GM10266 (cell line): Measurements from ENCODE around the gene PRKCE.

Source experiments
- DNase-seq: peaks from one replicate; pipeline ENCODE4 v3.0.0; 2012; ENCODE audit errors: extremely low spot score
- TF ChIP-seq, protein P1 (sequence below): IDR thresholded peaks from 2 replicates; pipeline ENCODE4 v1.5.1; 2012; ENCODE audit warnings: mild to moderate bottlenecking, low read depth; ENCODE audit not compliant: control insufficient read depth, insufficient read depth; ENCODE audit errors: missing control alignments

Gene PRKCE

DNA sequence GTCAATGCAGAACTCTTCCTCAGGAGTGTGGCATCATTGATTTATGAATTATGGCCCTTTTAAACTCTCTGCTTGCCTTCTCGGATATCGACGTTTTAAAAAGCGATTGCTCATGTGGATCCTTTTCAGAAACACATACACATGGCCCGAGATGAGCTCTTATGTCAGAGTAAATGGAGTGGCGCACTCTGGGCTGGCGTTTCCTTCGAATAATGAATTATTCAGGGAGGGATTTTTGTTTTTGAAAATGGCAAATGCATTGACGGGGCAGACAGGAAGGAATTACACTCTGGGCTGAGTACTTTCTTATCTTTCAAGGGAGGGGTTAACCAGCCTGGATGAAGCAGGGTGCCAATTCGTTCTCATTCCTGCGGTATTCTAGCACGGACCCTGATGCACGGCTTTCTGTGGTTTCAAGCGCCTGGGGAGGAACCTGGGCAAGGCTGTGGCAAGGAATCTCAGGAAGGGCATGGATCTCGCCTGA lies 142.7 kb downstream of the PRKCE start:
- TF ChIP-seq, protein P1, sequence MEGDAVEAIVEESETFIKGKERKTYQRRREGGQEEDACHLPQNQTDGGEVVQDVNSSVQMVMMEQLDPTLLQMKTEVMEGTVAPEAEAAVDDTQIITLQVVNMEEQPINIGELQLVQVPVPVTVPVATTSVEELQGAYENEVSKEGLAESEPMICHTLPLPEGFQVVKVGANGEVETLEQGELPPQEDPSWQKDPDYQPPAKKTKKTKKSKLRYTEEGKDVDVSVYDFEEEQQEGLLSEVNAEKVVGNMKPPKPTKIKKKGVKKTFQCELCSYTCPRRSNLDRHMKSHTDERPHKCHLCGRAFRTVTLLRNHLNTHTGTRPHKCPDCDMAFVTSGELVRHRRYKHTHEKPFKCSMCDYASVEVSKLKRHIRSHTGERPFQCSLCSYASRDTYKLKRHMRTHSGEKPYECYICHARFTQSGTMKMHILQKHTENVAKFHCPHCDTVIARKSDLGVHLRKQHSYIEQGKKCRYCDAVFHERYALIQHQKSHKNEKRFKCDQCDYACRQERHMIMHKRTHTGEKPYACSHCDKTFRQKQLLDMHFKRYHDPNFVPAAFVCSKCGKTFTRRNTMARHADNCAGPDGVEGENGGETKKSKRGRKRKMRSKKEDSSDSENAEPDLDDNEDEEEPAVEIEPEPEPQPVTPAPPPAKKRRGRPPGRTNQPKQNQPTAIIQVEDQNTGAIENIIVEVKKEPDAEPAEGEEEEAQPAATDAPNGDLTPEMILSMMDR, result no peak
- no peak for DNase-seq

DNA sequence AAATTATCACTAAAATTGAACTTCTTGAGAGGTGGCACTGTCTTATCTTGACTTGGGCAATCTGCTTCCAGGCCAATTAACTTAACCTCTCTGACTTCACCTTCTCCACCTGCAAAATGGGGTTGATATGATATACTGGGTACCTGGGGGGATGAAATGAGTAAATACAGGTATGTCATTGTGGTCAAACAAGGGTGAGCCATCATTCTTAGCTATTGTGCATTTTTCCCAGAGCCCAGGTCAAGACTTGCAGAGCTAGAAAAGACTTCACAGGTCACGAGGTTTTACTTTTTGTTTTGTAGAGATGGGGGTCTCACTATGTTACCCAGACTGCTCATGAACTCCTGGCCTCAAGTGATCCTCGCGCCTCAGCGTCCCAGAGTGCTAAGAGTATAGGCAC lies 145.0 kb downstream of the PRKCE start:
- DNase-seq, result no peak
- TF ChIP-seq, protein P1, result no peak

DNA sequence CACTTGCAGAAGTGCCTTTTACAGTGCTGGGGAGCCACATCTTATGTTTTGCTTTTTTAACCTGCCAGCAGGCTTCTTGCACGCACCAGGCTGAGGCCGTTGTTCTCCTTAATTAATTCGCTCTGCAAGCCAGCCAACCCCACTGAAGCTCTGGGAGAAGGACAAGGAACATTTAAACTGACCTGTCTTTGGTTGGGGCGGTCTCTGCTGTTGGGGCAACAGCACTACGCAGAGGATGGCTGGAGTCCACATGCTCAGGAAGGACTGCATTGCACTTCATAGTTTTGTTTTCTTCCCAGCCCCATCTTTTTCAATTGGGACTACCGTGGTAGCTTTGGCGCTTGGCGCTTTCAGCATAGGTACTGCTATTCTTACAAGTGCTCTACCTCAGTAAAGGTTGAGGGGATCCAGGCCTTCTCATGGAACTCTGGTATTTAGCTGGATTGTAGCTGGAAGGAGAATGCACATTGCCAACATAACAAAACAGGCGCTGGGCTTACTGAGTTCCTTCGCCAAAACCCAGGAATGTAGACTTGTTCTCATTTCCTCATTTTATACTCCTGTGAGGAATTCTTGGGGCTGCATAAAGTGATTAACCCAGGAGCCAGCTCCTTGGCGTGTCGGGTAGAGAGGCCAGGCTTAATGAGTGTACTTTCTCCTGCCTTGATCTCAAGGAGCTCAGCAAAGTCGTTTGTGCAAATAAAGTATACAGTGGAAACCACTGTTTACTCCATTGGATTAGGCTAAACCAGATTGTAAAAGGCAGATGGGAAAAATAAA lies 146.2 kb downstream of the PRKCE start:
- TF ChIP-seq, protein P1, result no peak
- DNase-seq, result no peak

DNA sequence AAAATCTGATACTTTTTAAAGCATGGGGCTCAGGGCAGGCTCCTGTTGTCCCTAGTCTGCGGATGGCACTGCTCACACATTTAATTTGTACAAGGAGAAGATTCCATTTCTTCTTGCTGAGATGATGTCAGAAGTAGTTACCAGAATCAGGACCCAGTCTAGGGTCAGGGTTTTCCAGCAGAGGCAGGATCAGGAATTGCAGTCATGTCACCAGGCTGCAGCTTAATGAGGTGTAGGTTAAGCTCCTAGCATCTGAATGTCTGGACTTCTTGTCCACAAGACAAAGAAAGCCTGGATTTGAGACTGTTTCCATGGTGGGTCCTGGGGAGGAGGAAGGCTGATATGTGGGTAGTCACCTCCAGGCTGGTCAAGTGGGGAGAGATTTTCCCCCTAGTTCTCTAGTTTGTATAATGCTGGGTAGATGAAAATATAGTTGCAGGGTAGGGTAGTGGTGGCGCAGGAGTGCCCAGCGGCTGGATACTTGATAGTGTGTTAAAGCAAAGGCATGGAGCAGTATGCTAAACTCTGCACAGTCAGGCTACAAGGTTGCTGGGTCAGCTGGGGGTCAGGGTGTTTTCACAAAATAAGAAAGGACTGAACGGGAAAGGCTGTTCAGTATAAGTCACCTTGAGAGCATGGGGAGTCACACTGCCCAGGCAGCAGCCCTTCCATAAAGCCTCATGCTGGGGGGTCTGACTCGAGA lies 148.4 kb downstream of the PRKCE start:
- DNase-seq, result no peak
- TF ChIP-seq, protein P1, result no peak

DNA sequence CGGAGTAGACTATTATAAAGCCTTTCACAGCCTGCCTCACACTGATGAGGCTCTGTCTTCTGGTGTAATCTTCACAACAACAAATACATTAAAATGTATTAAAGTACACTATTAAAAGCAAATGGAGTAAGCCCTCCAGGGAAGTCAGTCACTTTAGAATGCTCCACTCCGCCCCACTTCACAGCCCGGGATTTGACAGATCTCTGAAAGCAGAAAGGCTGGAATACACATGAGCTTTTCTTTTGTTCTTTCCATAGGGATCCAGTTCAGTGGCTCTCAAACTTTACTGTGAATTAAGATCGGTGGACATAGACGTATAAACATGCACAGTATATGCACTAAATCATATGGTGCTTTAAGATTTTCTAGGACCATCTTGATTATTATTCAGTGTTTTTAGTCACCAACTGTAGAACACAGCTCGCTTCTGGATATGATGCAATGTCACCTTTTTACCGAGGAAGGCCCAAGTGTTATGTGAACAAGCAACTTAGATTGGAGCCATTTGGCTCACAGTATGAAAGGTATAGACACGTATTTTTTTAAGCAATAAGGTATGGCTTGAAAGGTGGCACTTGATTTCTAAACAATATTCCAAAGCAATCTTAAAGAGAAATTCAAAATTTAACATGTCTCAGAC lies 151.1 kb downstream of the PRKCE start:
- TF ChIP-seq, protein P1, result no peak
- no peak for DNase-seq

DNA sequence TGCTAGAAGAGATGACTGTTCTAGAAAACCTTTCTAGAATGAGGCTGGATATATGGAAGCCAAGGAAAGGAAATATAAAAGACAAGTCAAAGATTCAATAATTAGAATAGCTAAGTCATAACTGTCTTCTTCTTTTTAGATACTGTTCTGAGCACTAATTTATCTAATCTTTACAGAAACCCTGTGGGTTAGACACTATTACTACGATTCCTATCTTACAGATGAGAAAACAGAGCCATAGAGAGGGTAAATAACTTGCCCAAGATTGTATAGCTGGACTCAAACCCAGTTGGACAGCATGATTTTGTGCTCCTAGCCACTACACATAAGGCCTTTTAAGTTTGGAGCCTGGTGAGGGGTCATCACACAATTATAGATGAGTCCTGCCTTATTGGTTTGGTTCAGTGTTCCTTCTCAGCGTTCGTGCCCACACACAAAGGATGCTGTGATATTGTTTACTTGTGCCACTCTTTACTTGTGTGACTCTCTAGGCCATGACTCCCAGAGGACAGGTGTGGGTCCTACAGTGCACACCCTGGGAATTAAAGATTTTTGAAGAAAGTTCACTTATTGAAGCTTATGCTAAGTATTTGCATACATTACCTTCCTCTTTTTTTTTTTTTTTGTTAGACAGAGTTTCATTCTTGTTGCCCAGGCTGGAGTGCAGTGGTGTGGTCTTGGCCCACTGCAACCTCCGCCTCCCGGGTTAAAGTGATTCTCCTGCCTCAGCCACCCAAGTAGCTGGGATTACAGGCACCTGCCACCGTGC lies 153.7 kb downstream of the PRKCE start:
- DNase-seq, result no peak
- TF ChIP-seq, protein P1, result no peak
